Measurements from ENCODE around the gene DIP2C.

DNA sequence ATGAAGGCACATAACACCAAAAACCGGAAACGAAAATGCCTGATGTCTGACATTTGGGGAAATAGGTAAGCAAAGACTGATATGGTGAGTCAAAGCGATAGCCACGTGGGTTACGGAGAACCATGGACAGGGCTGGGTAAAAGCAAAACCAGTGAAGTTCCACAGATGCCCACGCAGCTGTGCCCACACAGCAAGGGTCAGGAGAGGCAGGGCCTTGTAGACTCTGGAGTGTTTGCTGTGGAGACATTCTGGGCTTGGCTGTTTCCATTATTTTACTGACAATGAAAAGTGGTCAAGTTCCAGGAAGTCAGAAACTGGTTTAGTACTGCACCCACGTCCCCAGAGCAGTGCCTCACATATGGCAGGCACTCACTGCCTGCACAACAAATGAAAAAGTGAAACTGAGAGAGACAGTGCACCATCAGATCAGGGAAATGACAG is 405.5 kb downstream of the DIP2C start:
- no peak for TF ChIP-seq POLR2A (IDR thresholded peaks at IDR 0.05)
- TF ChIP-seq, protein P1, sequence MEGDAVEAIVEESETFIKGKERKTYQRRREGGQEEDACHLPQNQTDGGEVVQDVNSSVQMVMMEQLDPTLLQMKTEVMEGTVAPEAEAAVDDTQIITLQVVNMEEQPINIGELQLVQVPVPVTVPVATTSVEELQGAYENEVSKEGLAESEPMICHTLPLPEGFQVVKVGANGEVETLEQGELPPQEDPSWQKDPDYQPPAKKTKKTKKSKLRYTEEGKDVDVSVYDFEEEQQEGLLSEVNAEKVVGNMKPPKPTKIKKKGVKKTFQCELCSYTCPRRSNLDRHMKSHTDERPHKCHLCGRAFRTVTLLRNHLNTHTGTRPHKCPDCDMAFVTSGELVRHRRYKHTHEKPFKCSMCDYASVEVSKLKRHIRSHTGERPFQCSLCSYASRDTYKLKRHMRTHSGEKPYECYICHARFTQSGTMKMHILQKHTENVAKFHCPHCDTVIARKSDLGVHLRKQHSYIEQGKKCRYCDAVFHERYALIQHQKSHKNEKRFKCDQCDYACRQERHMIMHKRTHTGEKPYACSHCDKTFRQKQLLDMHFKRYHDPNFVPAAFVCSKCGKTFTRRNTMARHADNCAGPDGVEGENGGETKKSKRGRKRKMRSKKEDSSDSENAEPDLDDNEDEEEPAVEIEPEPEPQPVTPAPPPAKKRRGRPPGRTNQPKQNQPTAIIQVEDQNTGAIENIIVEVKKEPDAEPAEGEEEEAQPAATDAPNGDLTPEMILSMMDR (IDR thresholded peaks at IDR 0.05): no peak
